HG03565 (cell line): ENCODE measurements around the gene AKT3.

Experiments
- ATAC-seq: cut with Tn5 transposase; IDR thresholded peaks from one replicate; pipeline ENCODE4 v1.9.1; 2021; ENCODE audit warnings: mild to moderate bottlenecking, moderate library complexity; ENCODE audit not compliant: unreplicated experiment

AKT3 gene

GRCh38 chr1:243733670-243734307 lies 116.3 kb downstream of the AKT3 start:
- ATAC-seq, result no peak

GRCh38 chr1:243732637-243733036 lies 117.4 kb downstream of the AKT3 start:
- no peak for ATAC-seq

GRCh38 chr1:243731974-243732625 lies 117.9 kb downstream of the AKT3 start:
- ATAC-seq, result no peak

GRCh38 chr1:243731301-243731891 lies 118.6 kb downstream of the AKT3 start:
- no peak for ATAC-seq

- no peak for ATAC-seq
These were observed 119.4 kb downstream of the AKT3 start for GRCh38 chr1:243730487-243731150.

- no peak for ATAC-seq
These were observed 120.1 kb downstream of the AKT3 start for GRCh38 chr1:243729956-243730355.

GRCh38 chr1:243727503-243728203 lies 122.4 kb downstream of the AKT3 start:
- ATAC-seq, result peak; percentile 70

- peak; percentile 1 for ATAC-seq
These were observed 123.1 kb downstream of the AKT3 start for GRCh38 chr1:243726806-243727502.

GRCh38 chr1:243725846-243726245 lies 124.2 kb downstream of the AKT3 start:
- no peak for ATAC-seq

GRCh38 chr1:243725075-243725474 lies 125.0 kb downstream of the AKT3 start:
- no peak for ATAC-seq

GRCh38 chr1:243723458-243724043 lies 126.5 kb downstream of the AKT3 start:
- ATAC-seq, result no peak

- no peak for ATAC-seq
These were observed 127.0 kb downstream of the AKT3 start for GRCh38 chr1:243723050-243723449.

GRCh38 chr1:243719476-243719875 lies 130.6 kb downstream of the AKT3 start:
- no peak for ATAC-seq

GRCh38 chr1:243718893-243719292 lies 131.2 kb downstream of the AKT3 start:
- ATAC-seq, result no peak

- no peak for ATAC-seq
These were observed 132.0 kb downstream of the AKT3 start for GRCh38 chr1:243718022-243718421.

GRCh38 chr1:243716906-243717305 lies 133.1 kb downstream of the AKT3 start:
- no peak for ATAC-seq

GRCh38 chr1:243715285-243715684 lies 134.8 kb downstream of the AKT3 start:
- ATAC-seq, result no peak

GRCh38 chr1:243713470-243714186 lies 136.4 kb downstream of the AKT3 start:
- ATAC-seq, result no peak

- ATAC-seq, result no peak
These were observed 137.1 kb downstream of the AKT3 start for GRCh38 chr1:243712941-243713340.

GRCh38 chr1:243712242-243712641 lies 137.8 kb downstream of the AKT3 start:
- ATAC-seq, result no peak
